ENCODE measurements around the gene FN3K. TPM values are rescaled to one million over a fixed set of nuclear protein-coding genes. Genes with fewer than 3 reads are reported as not detected.

The FN3K gene
- 57.2 TPM for total RNA-seq

- peak; percentile 85 for DNase-seq (ENCODE audit: low spot score)
- ATAC-seq, result peak; percentile 87
- intact Hi-C loops (cut with DNase I), result loop anchor here (5.0 kb wide), 1 partner anchor 1813 kb away; no protein-coding TSS in a partner anchor
Measured at GRCh38 chr17:82734987-82735866, at the start of gene FN3K. Gene FN3K (plus strand): TSS chr17:82735615. CDS start chr17:82735637, 22 bp downstream.

GRCh38 chr17:82686366-82687324 lies 48.8 kb upstream of the FN3K start:
- intact Hi-C loops (cut with DNase I), result no loop called here
- no peak for DNase-seq (ENCODE audit: low spot score)
- no peak for ATAC-seq

- no peak for DNase-seq (ENCODE audit: low spot score)
- intact Hi-C loops (cut with DNase I), result no loop called here
- ATAC-seq, result no peak
Measured at GRCh38 chr17:82687375-82687861, 48.0 kb upstream of the FN3K start.

GRCh38 chr17:82687871-82688270 lies 47.5 kb upstream of the FN3K start:
- ATAC-seq, result no peak
- no peak for DNase-seq (ENCODE audit: low spot score)
- intact Hi-C loops (cut with DNase I), result no loop called here

GRCh38 chr17:82689077-82689476 lies 46.3 kb upstream of the FN3K start:
- ATAC-seq, result no peak
- DNase-seq (ENCODE audit: low spot score), result no peak
- intact Hi-C loops (cut with DNase I), result no loop called here

GRCh38 chr17:82690786-82691489 lies 44.5 kb upstream of the FN3K start:
- ATAC-seq (peak; percentile 47), DNase-seq (ENCODE audit: low spot score) (no peak)
- intact Hi-C loops (cut with DNase I), result no loop called here

- DNase-seq (ENCODE audit: low spot score), result no peak
- intact Hi-C loops (cut with DNase I), result no loop called here
Measured at GRCh38 chr17:82691714-82692113, 43.7 kb upstream of the FN3K start.

GRCh38 chr17:82692268-82692667 lies 43.1 kb upstream of the FN3K start:
- DNase-seq (ENCODE audit: low spot score), result no peak
- intact Hi-C loops (cut with DNase I), result no loop called here

More at GRCh38 chr17:82691714-82692113, 43.7 kb upstream of the FN3K start:
- no peak for ATAC-seq

GRCh38 chr17:82693168-82693867 lies 42.1 kb upstream of the FN3K start:
- no peak for ATAC-seq
- no peak for DNase-seq (ENCODE audit: low spot score)

More at GRCh38 chr17:82692268-82692667, 43.1 kb upstream of the FN3K start:
- ATAC-seq, result no peak

GRCh38 chr17:82694647-82695046 lies 40.8 kb upstream of the FN3K start:
- DNase-seq (ENCODE audit: low spot score), result no peak
- intact Hi-C loops (cut with DNase I), result no loop called here
- ATAC-seq, result no peak

More at GRCh38 chr17:82693168-82693867, 42.1 kb upstream of the FN3K start:
- intact Hi-C loops (cut with DNase I), result no loop called here

- ATAC-seq, result no peak
Measured at GRCh38 chr17:82696259-82696658, 39.2 kb upstream of the FN3K start.

GRCh38 chr17:82696916-82697807 lies 38.3 kb upstream of the FN3K start:
- ATAC-seq, result no peak
- intact Hi-C loops (cut with DNase I), result no loop called here
- no peak for DNase-seq (ENCODE audit: low spot score)

More at GRCh38 chr17:82696259-82696658, 39.2 kb upstream of the FN3K start:
- no peak for DNase-seq (ENCODE audit: low spot score)
- intact Hi-C loops (cut with DNase I), result no loop called here

GRCh38 chr17:82697808-82698064 lies 37.7 kb upstream of the FN3K start:
- intact Hi-C loops (cut with DNase I), result no loop called here
- ATAC-seq, result no peak
- no peak for DNase-seq (ENCODE audit: low spot score)

- ATAC-seq (peak; percentile 99), DNase-seq (ENCODE audit: low spot score) (peak; percentile 99)
- intact Hi-C loops (cut with DNase I), result no loop called here
Measured at GRCh38 chr17:82698065-82698973, 37.1 kb upstream of the FN3K start, which contains the start of gene RAB40B. Gene RAB40B (minus strand): TSS chr17:82698698. CDS start chr17:82698596, 102 bp downstream.

- DNase-seq (ENCODE audit: low spot score) (no peak), ATAC-seq (no peak)
- intact Hi-C loops (cut with DNase I), result no loop called here
Measured at GRCh38 chr17:82698974-82699442, 36.4 kb upstream of the FN3K start.

GRCh38 chr17:82699551-82699950 lies 35.9 kb upstream of the FN3K start:
- DNase-seq (ENCODE audit: low spot score), result no peak
- no peak for ATAC-seq
- intact Hi-C loops (cut with DNase I), result no loop called here
